ENCODE measurements around the gene HSF2.
A peak's percentile ranks its signal among the peaks of the same experiment; 100 is the strongest.
"Not testable (repeated sequence)": the region's sequence is repeated elsewhere in the genome, so short reads cannot be mapped to it uniquely, and the experiment has no call there.

The HSF2 gene

DNA sequence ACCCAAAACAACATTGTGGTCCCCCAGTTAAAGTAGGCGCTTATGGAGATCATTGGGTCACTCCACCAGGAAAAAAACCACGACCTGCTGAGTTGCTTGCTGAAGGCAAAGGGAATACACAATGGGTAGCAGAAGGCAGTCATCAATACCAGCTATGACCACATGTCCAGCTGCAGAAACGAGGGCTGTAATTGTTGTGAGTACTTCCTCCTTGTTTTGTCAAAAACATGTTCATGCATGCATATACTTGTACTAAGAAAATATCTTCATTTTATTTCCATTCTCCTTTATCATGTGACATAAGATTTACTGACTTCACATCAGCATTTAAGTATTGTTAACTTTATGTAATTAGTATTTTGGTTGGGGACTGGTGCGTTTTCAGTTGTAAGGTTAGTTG is 55.2 kb downstream of the HSF2 start:
- no peak for DNase-seq (ENCODE audit: low spot score)

- DNase-seq (ENCODE audit: low spot score), result peak; percentile 65
Observed at GRCh38 chr6:122455116-122455515, 55.7 kb downstream of the HSF2 start.

- DNase-seq (ENCODE audit: low spot score), result no peak
Observed at GRCh38 chr6:122458087-122458486, 58.6 kb downstream of the HSF2 start.

DNA sequence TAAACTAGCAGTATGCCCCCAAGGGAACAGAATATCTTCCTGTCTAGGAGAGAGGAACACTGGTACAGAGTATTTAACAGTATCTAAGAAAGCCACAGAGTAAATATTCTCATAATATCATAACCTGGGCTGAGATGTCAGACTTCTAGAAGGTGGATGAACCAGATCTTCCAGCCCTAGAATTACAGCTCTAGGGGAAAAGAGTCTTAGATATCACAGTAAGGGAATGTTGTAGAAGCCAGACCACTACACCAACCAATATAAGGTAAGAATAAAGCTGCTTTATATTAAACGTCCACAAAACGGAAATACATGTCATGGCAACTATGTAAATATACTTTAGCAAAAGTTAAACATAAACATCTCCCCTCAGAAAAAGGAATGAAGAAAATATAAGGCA is 59.8 kb downstream of the HSF2 start:
- no peak for DNase-seq (ENCODE audit: low spot score)

DNA sequence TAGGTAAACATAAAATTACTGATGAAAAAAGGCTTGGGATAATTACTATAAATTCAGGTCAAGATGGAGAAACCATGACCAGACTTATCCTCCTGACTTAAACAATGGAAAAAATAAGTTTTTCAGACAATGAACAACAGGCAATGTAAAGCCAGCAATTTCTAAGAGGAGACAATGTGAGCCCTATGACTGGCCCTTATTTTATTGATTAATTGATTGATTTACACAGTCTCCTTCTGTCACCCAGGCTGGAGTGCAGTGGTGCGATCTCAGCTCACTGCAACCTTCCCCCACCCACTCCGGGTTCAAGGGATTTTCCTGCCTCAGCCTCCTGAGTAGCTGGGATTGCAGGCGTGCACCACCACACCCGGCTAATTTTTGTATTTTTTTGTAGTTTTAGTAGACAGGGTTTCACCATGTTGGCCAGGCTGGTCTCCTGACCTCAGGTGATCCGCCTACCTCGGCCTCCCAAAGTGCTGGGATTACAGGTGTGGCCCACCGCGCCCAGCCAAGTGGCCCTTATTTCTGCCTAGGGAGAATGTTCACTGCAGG is 60.5 kb downstream of the HSF2 start:
- DNase-seq (ENCODE audit: low spot score), result not testable (repeated sequence)

- DNase-seq (ENCODE audit: low spot score), result no peak
Observed at GRCh38 chr6:122461885-122462284, 62.4 kb downstream of the HSF2 start.

DNA sequence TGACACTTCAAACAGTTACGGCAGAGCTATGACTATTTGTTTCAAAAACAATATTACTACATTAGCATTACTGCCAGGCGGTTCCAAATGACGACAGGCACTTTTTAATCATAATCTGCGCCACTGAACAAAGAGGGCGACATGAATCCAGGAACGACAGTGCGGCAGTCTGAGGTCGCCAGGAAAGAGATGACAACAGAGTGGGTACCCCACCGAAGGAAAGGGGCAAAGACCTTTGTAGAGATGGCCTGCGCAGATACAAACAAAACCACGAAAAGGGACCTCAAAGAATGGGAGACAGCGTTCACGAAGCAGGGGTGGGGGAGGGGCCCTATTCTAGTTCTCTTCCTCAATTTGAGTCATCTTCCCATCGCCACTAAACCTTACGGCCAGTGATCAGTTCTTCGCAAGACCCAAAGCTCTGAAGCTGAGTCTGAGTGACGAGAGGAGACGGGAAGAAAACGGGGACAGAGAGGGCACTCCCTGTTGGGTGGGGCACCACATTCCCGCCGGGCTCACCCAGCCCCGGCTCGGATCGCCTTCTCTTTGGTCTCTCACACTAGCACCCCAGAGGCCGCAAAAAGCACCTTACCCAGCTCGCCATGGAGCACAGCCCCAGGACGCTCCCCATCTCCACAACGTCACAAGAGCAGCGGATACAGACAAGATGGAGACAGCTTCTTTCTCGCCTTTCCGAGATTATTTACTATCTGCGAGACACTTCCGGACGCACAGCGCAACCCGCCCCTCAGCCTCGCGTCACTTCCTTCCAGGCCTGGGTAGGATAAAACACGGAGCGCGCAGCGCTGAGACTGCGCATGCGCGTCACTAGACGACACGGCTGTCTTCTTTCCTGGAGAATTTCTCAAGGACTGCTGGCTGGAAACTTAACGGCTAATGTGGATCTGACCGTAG is 71.9 kb downstream of the HSF2 start, which contains the start of gene SERINC1:
Gene SERINC1 (minus strand): TSS at position 701 of the 915 bp plus-strand sequence. CDS start 70 bp downstream, at position 631.
- DNase-seq (ENCODE audit: low spot score), result peak; percentile 95

DNA sequence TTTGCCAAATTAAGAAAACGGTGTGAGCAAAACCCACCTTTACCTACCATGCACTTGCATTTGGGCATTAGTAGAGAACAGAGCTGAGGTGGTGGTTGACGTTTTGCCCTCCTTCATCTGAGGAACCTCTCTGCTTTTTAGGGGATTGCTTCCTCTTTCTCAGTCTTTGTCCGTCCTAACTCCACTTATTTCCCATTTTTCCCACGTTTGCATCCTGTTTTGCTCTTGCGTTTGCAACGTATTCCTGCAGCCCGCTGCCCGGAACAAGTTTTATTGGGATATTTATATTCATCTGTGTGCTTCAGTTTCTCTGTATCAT is 72.5 kb downstream of the HSF2 start:
- no peak for DNase-seq (ENCODE audit: low spot score)

DNA sequence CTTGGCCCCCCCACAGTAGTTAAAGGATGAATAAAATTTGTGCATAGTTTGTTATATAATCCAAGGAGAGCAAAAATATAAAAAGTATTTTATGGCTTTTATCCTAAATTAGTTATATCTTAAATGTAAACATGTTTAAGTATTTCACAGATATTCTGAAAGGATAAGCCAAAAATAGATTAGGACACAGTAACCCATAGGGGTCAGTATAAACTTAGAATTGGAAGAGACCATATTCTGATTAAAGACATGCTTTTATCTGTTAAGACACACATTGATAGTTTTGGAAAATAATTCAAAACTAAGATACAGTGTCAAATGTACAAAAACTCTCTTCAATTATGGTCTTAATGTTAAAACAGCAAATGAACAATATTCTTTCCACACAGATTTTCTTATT is 76.7 kb downstream of the HSF2 start:
- peak; percentile 62 for DNase-seq (ENCODE audit: low spot score)

DNA sequence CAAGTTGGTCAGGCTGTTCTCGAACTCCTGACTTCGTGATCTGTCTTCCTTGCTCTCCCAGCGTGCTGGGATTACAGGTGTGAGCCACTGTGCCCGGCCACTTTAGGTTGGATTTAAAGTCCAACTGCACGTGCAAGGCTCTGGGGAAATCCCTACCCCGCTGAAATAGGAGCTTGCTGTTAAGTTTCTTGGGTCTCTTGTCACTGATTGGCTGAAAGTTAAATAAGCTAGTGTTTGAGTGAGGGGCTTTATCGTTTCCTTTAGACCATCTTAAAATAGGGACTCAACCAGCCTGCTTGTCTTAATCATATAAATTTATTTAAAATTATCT is 83.3 kb downstream of the HSF2 start:
- no peak for DNase-seq (ENCODE audit: low spot score)
